Rectal smooth muscle tissue (tissue), 1 donor: ENCODE measurements around the gene MLKL.
"Not testable (repeated sequence)": the region's sequence is repeated elsewhere in the genome, so short reads cannot be mapped to it uniquely, and the experiment has no call there.

Experiments used
- H3K27ac ChIP-seq: one replicate; pipeline ENCODE4 v1.7.0; 2013; ENCODE audit warnings: low read depth, low read length, inconsistent platforms
- H3K27me3 ChIP-seq: one replicate; pipeline ENCODE4 v1.7.0; 2013; ENCODE audit warnings: low read length; ENCODE audit not compliant: control insufficient read depth, insufficient read depth
- H3K36me3 ChIP-seq: one replicate; pipeline ENCODE4 v1.7.0; 2013; ENCODE audit warnings: low read length; ENCODE audit not compliant: control insufficient read depth, insufficient read depth
- H3K4me1 ChIP-seq: one replicate; pipeline ENCODE4 v1.7.0; 2013; ENCODE audit warnings: low read length; ENCODE audit not compliant: control insufficient read depth, insufficient read depth
- H3K4me3 ChIP-seq: one replicate; pipeline ENCODE4 v1.7.0; 2013; ENCODE audit warnings: low read length
- H3K9ac ChIP-seq: one replicate; pipeline ENCODE4 v1.7.0; 2013; ENCODE audit warnings: low read length

The MLKL gene

GRCh38 chr16:74726716-74727115 is 26.1 kb upstream of the MLKL start:
- no peak overlapping the region for H3K4me3 ChIP-seq
- H3K9ac ChIP-seq, result no peak overlapping the region
- H3K4me1 ChIP-seq, result no peaks in the 10 kb centered on the region
- H3K27ac ChIP-seq, result no peak overlapping the region
- no peaks in the 10 kb centered on the region for H3K27me3 ChIP-seq
- H3K36me3 ChIP-seq, result no peaks in the 10 kb centered on the region

DNA sequence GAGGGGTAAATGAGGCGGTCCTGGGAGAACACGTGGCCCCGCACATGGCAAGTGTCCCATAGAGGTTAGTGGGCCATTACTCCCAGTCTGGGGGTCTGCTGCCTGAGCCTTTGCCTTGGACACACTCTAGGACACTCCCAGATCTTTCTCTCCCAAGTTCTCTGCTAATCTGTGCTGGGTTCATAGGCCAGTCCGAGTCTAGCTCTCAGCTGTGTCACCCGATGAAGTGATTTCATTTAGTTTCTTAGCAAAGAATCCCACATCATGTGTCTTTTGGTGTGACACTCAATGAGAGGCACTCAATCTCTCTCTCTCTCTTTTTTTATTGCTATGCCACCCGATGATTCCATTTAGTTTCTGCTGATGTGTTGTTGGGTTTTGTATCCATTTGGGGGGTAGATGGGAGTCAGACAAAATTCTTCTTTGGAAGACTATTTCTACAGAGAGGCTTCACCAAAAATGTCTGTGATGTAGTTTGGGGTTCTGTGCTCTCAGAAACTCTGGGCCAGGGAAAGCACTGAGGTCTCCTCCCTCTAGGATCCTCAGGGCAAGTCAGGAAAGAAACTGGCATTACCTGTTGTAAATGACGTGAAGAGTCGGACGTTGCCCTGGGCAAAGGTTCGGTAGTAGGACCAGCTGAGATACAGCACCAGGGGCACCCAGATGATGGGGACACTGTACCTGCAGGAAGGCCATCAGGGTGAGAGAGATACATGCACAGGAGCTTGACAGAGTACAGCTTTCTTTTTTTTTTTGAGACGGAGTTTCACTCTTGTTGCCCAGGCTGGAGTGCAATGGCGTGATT is 25.2 kb upstream of the MLKL start:
- no peaks in the 10 kb centered on the region for H3K27me3 ChIP-seq
- H3K27ac ChIP-seq, result no peak overlapping the region
- no peak overlapping the region for H3K9ac ChIP-seq
- no peaks in the 10 kb centered on the region for H3K36me3 ChIP-seq
- H3K4me1 ChIP-seq, result no peaks in the 10 kb centered on the region
- no peak overlapping the region for H3K4me3 ChIP-seq

GRCh38 chr16:74724820-74725549 is 24.3 kb upstream of the MLKL start:
- Histone ChIP-seq H3K4me1 (no peaks in the 10 kb centered on the region), H3K9ac (no peak overlapping the region), H3K27ac (no peak overlapping the region), H3K4me3 (no peak overlapping the region), H3K36me3 (no peaks in the 10 kb centered on the region), H3K27me3 (no peaks in the 10 kb centered on the region)

DNA sequence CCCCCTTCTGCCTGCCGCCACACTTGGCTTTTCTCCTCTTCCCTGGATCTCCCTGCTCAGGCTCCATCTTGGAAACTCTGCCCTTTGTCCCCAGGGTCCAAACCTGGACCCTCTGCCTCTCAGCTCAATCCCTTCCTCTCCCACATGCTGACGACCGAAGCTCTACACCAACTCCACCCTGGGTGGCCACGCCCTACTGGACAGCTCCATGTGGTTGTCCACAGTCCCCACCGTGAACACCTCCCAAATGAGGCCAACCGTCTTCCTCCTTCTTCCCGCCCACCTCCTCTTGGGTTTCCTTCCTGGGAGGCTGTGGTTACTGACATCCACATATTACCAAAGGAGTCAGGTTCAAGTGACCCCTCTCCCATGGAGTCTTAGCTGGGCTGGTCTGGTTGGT is 22.6 kb upstream of the MLKL start:
- no peak overlapping the region for H3K27ac ChIP-seq

GRCh38 chr16:74722156-74722555 is 21.5 kb upstream of the MLKL start:
- H3K4me3 ChIP-seq, H3K9ac ChIP-seq, H3K4me1 ChIP-seq, H3K27me3 ChIP-seq, H3K36me3 ChIP-seq, H3K27ac ChIP-seq: not testable (repeated sequence)

More for the DNA sequence above, 22.6 kb upstream of the MLKL start:
- H3K4me1 ChIP-seq, result no peaks in the 10 kb centered on the region
- H3K36me3 ChIP-seq, result no peaks in the 10 kb centered on the region
- no peak overlapping the region for H3K9ac ChIP-seq
- no peaks in the 10 kb centered on the region for H3K27me3 ChIP-seq
- H3K4me3 ChIP-seq, result no peak overlapping the region

GRCh38 chr16:74721716-74722115 is 21.1 kb upstream of the MLKL start:
- H3K4me1 ChIP-seq, result no peaks in the 10 kb centered on the region
- H3K4me3 ChIP-seq, result no peak overlapping the region
- H3K27me3 ChIP-seq, result no peaks in the 10 kb centered on the region
- no peaks in the 10 kb centered on the region for H3K36me3 ChIP-seq
- no peak overlapping the region for H3K9ac ChIP-seq
- no peak overlapping the region for H3K27ac ChIP-seq

GRCh38 chr16:74720579-74720978 is 19.9 kb upstream of the MLKL start:
- H3K4me1 ChIP-seq, result no peaks in the 10 kb centered on the region
- no peaks in the 10 kb centered on the region for H3K36me3 ChIP-seq
- no peak overlapping the region for H3K4me3 ChIP-seq
- no peak overlapping the region for H3K9ac ChIP-seq
- no peak overlapping the region for H3K27ac ChIP-seq
- no peaks in the 10 kb centered on the region for H3K27me3 ChIP-seq

- Histone ChIP-seq H3K4me3 (no peak overlapping the region), H3K9ac (no peak overlapping the region), H3K4me1 (no peaks in the 10 kb centered on the region), H3K27ac (no peak overlapping the region), H3K36me3 (no peaks in the 10 kb centered on the region), H3K27me3 (no peaks in the 10 kb centered on the region)
Measured at GRCh38 chr16:74718741-74719610, 18.3 kb upstream of the MLKL start.

DNA sequence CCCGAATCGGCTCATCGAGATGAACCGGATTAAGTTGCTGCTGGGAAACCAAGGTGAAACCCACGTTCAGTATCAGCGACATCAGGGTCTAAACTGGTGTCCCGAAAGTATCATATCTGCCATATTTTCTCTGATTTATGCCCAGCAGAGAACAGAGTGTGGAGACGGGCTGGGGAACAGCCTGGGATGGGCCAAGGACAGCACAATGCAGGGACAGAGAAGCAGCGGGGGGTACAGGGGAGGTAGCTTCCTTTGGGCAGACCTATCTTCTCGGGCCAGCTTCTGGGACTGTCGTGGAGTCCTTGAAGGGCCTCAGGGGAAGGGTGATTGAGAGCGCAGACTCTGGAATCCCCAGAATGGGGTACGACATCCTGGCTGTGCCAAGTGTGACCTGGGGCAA is 17.5 kb upstream of the MLKL start:
- H3K4me1 ChIP-seq, result no peaks in the 10 kb centered on the region
- no peak overlapping the region for H3K4me3 ChIP-seq
- no peaks in the 10 kb centered on the region for H3K27me3 ChIP-seq
- no peaks in the 10 kb centered on the region for H3K36me3 ChIP-seq
- no peak overlapping the region for H3K9ac ChIP-seq
- H3K27ac ChIP-seq, result no peak overlapping the region

GRCh38 chr16:74717367-74717766 is 16.7 kb upstream of the MLKL start:
- Histone ChIP-seq H3K9ac (no peak overlapping the region), H3K27me3 (no peaks in the 10 kb centered on the region), H3K4me3 (no peak overlapping the region), H3K27ac (no peak overlapping the region), H3K4me1 (no peaks in the 10 kb centered on the region), H3K36me3 (no peaks in the 10 kb centered on the region)

DNA sequence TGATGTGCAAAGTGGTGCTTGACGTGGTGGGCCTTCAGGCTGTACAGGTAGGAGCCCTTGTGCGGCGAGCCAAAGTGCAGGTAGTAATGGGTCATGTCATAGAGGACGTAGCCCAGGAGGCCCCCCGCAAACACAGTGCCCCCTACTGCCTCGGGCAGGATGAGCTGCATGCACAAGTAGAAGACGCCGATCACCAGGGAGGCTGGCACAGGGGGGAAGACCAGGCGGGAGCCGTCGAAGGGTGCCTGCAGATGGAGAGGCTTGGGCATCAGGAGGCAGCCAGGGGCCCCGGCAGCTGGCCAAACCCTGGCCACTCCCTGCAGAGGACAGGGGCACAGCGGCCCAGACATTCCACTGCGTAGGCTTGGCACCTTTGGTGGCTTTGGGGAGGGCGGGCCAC is 15.7 kb upstream of the MLKL start:
- no peak overlapping the region for H3K27ac ChIP-seq
- no peak overlapping the region for H3K4me3 ChIP-seq
- H3K27me3 ChIP-seq, result no peaks in the 10 kb centered on the region
- no peak overlapping the region for H3K9ac ChIP-seq
- H3K36me3 ChIP-seq, result no peaks in the 10 kb centered on the region
- no peaks in the 10 kb centered on the region for H3K4me1 ChIP-seq

DNA sequence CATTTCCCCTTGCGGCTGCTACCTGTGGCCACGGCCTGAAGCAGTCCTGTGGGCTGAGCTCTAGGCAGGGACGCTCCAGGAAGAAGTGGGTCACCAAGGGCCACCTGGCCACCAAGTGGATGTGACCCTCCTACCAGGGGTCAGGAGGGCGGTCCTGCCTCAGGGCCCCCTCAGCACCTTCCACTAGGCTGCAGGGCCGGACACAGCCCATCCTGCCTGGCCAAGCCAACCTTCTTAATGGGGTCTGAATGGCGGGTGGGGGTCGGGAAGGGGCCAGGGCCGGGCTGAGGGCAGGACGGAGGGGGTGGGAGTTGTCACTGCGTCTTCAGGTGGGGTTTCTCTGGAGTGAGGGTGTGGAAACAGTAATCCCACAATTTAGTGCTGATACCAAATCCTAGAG is 13.2 kb upstream of the MLKL start:
- Histone ChIP-seq H3K27me3 (no peaks in the 10 kb centered on the region), H3K4me1 (no peaks in the 10 kb centered on the region), H3K9ac (no peak overlapping the region), H3K36me3 (no peaks in the 10 kb centered on the region), H3K4me3 (no peak overlapping the region), H3K27ac (no peak overlapping the region)
